Prostate gland (tissue), 2 donors: Measurements from ENCODE around the gene HBA2.

Experiments
- POLR2A ChIP-seq: fragments of 450-650 bp; IDR thresholded peaks from one replicate; pipeline ENCODE4 v1.6.1; 2016; ENCODE audit warnings: antibody characterized with exemption, mild to moderate bottlenecking
- POLR2AphosphoS5 ChIP-seq: sonication (generic); formaldehyde crosslinking; IDR thresholded peaks from one replicate; pipeline ENCODE4 v1.6.1; 2017; ENCODE audit warnings: antibody characterized with exemption
- TF ChIP-seq, protein P1 (sequence below), 4 experiments: fragments of 200-600 bp in 2 of 4; fragments of 450-650 bp in 2 of 4; sonication (generic) in 2 of 4; IDR thresholded peaks; 1 replicate in 3 of 4; 2 replicates in 1 of 4; pipeline ENCODE4 v1.5.1; 2016 to 2019; ENCODE audit warnings: antibody characterized with exemption in 4 of 4, mild to moderate bottlenecking in 2 of 4, moderate library complexity in 2 of 4

DNA sequence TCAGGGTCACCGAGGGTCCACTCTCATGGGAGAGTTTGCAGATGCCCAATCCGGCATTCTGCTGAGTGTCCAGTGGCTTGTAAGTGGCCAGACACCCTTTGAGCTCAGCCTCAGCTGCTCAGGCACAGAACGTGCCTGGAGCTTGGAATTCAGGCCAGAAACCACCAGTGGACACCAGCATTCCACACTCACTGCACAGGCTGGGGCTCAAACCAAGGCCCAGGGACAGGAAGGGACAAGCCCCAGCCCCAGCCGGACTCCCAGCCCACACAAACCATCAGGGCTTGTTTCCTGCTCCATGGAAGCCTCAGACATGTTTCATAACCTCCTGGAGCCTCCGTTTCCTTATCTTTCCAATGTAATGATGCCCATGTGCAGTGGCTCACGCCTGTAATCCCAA lies 29.2 kb upstream of the HBA2 start:
- TF ChIP-seq, protein P1, sequence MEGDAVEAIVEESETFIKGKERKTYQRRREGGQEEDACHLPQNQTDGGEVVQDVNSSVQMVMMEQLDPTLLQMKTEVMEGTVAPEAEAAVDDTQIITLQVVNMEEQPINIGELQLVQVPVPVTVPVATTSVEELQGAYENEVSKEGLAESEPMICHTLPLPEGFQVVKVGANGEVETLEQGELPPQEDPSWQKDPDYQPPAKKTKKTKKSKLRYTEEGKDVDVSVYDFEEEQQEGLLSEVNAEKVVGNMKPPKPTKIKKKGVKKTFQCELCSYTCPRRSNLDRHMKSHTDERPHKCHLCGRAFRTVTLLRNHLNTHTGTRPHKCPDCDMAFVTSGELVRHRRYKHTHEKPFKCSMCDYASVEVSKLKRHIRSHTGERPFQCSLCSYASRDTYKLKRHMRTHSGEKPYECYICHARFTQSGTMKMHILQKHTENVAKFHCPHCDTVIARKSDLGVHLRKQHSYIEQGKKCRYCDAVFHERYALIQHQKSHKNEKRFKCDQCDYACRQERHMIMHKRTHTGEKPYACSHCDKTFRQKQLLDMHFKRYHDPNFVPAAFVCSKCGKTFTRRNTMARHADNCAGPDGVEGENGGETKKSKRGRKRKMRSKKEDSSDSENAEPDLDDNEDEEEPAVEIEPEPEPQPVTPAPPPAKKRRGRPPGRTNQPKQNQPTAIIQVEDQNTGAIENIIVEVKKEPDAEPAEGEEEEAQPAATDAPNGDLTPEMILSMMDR (IDR thresholded peaks at IDR 0.05) = no peak
- TF ChIP-seq POLR2A = no peak
- no peak for TF ChIP-seq POLR2AphosphoS5
